IMR-90 (cell line): ENCODE measurements around the gene GLMN. TPM values are rescaled to one million over a fixed set of nuclear protein-coding genes. Genes with fewer than 3 reads are reported as not detected.

ENCODE experiments used
- ATAC-seq: fragments of 200-7000 bp; cut with Tn5 transposase; 2 replicates; pipeline ENCODE4 v1.9.1; 2020; ENCODE audit warnings: low read depth, mild to moderate bottlenecking, moderate library complexity
- BruUV-seq: library from RNA; stranded (reverse); fragments of 400-500 nt; replicated peaks from 2 replicates; lab custom pipeline; 2021; lab: Mats Ljungman, UMichigan
- CTCF ChIA-PET: fragments of 300-600 bp; formaldehyde crosslinking; extraction: SDS; loops from one replicate; lab custom pipeline; 2021; ENCODE audit warnings: antibody characterized with exemption; lab: Yijun Ruan, JAX
- POLR2A ChIA-PET: fragments of 300-600 bp; sonication (Branson Sonifier 250); formaldehyde crosslinking; loops from one replicate; lab custom pipeline; 2022; ENCODE audit warnings: antibody characterized with exemption; ENCODE audit not compliant: unreplicated experiment; lab: Charles Lee
- DNase-seq: peaks from one replicate; pipeline ENCODE4 v3.0.0; 2013
- H2AFZ ChIP-seq: replicated peaks from 2 replicates; pipeline ENCODE3; 2013; ENCODE audit warnings: low read length, mild to moderate bottlenecking; ENCODE audit not compliant: poor library complexity
- H2AK5ac ChIP-seq: 2 replicates; pipeline ENCODE4 v1.6.1; 2013; ENCODE audit warnings: low read depth, low read length, inconsistent platforms
- H2AK9ac ChIP-seq: replicated peaks from 2 replicates; pipeline ENCODE3; 2013; ENCODE audit warnings: mild to moderate bottlenecking, low read depth, low read length, moderate library complexity; ENCODE audit not compliant: poor library complexity
- H2BK120ac ChIP-seq: 2 replicates; pipeline ENCODE4 v1.6.1; 2013; ENCODE audit warnings: low read depth, low read length, inconsistent platforms
- H2BK15ac ChIP-seq: 3 replicates; pipeline ENCODE4 v1.6.1; 2013; ENCODE audit warnings: low read depth, low read length, inconsistent platforms
- H2BK20ac ChIP-seq: 2 replicates; pipeline ENCODE4 v1.6.1; 2013; ENCODE audit warnings: low read depth, mild to moderate bottlenecking, inconsistent platforms, low read length, moderate library complexity
- H2BK5ac ChIP-seq: 2 replicates; pipeline ENCODE4 v1.6.1; 2013; ENCODE audit warnings: mild to moderate bottlenecking, low read depth, low read length, inconsistent platforms; ENCODE audit not compliant: poor library complexity, severe bottlenecking
- H3K14ac ChIP-seq: replicated peaks from 2 replicates; pipeline ENCODE4 v1.6.1; 2013; ENCODE audit warnings: low read depth, low read length, inconsistent platforms
- H3K18ac ChIP-seq: 2 replicates; pipeline ENCODE4 v1.6.1; 2013; ENCODE audit warnings: low read depth, low read length, control low read depth
- H3K23ac ChIP-seq: 2 replicates; pipeline ENCODE4 v1.6.1; 2013; ENCODE audit warnings: low read depth, low read length, inconsistent platforms
- H3K27ac ChIP-seq: 2 replicates; pipeline ENCODE4 v1.5.1; 2013; ENCODE audit warnings: mild to moderate bottlenecking, control low read depth, low read length; ENCODE audit not compliant: insufficient read depth
- H3K27me3 ChIP-seq: 2 replicates; pipeline ENCODE4 v1.6.1; 2013; ENCODE audit warnings: low read length; ENCODE audit not compliant: control insufficient read depth, insufficient read depth
- H3K36me3 ChIP-seq: 2 replicates; pipeline ENCODE4 v1.6.1; 2013; ENCODE audit warnings: low read length, mixed read lengths; ENCODE audit not compliant: control insufficient read depth, insufficient read depth
- H3K4ac ChIP-seq: 2 replicates; pipeline ENCODE4 v1.6.1; 2013; ENCODE audit warnings: low read depth, low read length, inconsistent platforms
- H3K4me1 ChIP-seq: 2 replicates; pipeline ENCODE4 v1.6.1; 2013; ENCODE audit warnings: low read length, mixed read lengths; ENCODE audit not compliant: control insufficient read depth, insufficient read depth
- H3K4me2 ChIP-seq: 2 replicates; pipeline ENCODE4 v1.6.1; 2013; ENCODE audit warnings: low read depth, mild to moderate bottlenecking, control low read depth, low read length, moderate library complexity
- H3K4me3 ChIP-seq: 2 replicates; pipeline ENCODE4 v1.5.1; 2013; ENCODE audit warnings: low read depth, mild to moderate bottlenecking, control low read depth, low read length, moderate library complexity; ENCODE audit not compliant: insufficient read depth
- H3K56ac ChIP-seq: 2 replicates; pipeline ENCODE4 v1.6.1; 2013; ENCODE audit warnings: low read length, inconsistent platforms; ENCODE audit not compliant: insufficient read depth; ENCODE audit errors: extremely low read depth
- H3K79me1 ChIP-seq, 2 experiments: 2 replicates each; pipeline ENCODE4 v1.6.1; 2013; ENCODE audit warnings: low read length in 2 of 2, inconsistent platforms in 1 of 2, low read depth in 1 of 2
- H3K9ac ChIP-seq: 2 replicates; pipeline ENCODE4 v1.6.1; 2013; ENCODE audit warnings: low read depth, low read length, control low read depth
- H3K9me1 ChIP-seq: 2 replicates; pipeline ENCODE4 v1.6.1; 2013; ENCODE audit warnings: low read length, inconsistent platforms; ENCODE audit not compliant: insufficient read depth
- H3K9me3 ChIP-seq: 2 replicates; pipeline ENCODE4 v1.6.1; 2013; ENCODE audit warnings: low read length; ENCODE audit not compliant: control insufficient read depth, insufficient read depth
- H4K20me1 ChIP-seq: 2 replicates; pipeline ENCODE4 v1.6.1; 2013; ENCODE audit warnings: low read length, inconsistent platforms; ENCODE audit not compliant: insufficient read depth
- H4K5ac ChIP-seq: 2 replicates; pipeline ENCODE4 v1.6.1; 2013; ENCODE audit warnings: mild to moderate bottlenecking, low read depth, low read length, control low read depth
- H4K8ac ChIP-seq, 2 experiments: 2 replicates each; pipeline ENCODE4 v1.6.1; 2013; ENCODE audit warnings: low read depth in 2 of 2, low read length in 2 of 2, control low read depth in 1 of 2, inconsistent platforms in 1 of 2
- H4K91ac ChIP-seq: 2 replicates; pipeline ENCODE4 v1.6.1; 2013; ENCODE audit warnings: low read depth, low read length, inconsistent platforms; ENCODE audit not compliant: insufficient read depth
- MAFK ChIP-seq: IDR thresholded peaks from 2 replicates; pipeline ENCODE4 v1.6.1; 2012; ENCODE audit warnings: low read depth, low read length, improper control_type of control experiment
- WGBS, 2 experiments: methylation state at CpG; one replicate each; pipeline versions ENCODE4 v1.1.5 to v1.1.7; 2013; ENCODE audit warnings: missing lambda C conversion rate in 2 of 2; ENCODE audit not compliant: insufficient read length in 1 of 2; ENCODE audit errors: extremely low coverage in 2 of 2; 5-methylcytosine and 5-hydroxymethylcytosine counted together
- dilution Hi-C: fragments of 300-500 bp; cut with HindIII; formaldehyde crosslinking; loops from one replicate; pipeline ENCODE4 v1.14.3; 2018; ENCODE audit warnings: low sequenced_read_pairs; ENCODE audit not compliant: unreplicated experiment
- in situ Hi-C: fragments of 300-500 bp; cut with MboI; formaldehyde crosslinking; loops from 3 replicates; pipeline ENCODE4 v1.14.3; 2019; ENCODE audit warnings: low sequenced_read_pairs, inconsistent platforms, mixed read lengths
- intact Hi-C: fragments of 100-400 bp; cut with micrococcal nuclease; formaldehyde crosslinking; loops from 2 replicates; pipeline ENCODE4 v1.10.0; 2022
- polyA plus RNA-seq, 3 experiments: library from polyadenylated mRNA; depleted of rRNA; stranded (reverse); fragments of >200 nt; gene quantifications; 2 replicates each; pipeline ENCODE4 v1.2.3, GENCODE V29; 2012; ENCODE audit warnings: low replicate concordance in 1 of 3
- total RNA-seq: library from RNA; depleted of rRNA; stranded (reverse); fragments of >200 nt; gene quantifications from 2 replicates; pipeline ENCODE4 v1.2.3, GENCODE V29; 2012
- TF ChIP-seq, protein P1 (sequence below): fragments of 150-350 bp; IDR thresholded peaks from 2 replicates; pipeline ENCODE4 v1.6.1; 2017; ENCODE audit warnings: mild to moderate bottlenecking, antibody characterized with exemption, low read length, low read depth

Gene GLMN
- total and polyA plus RNA-seq, 2 of the 4 experiments (the other 2 are of a cell fraction), result 4.1 to 4.7 TPM

DNA sequence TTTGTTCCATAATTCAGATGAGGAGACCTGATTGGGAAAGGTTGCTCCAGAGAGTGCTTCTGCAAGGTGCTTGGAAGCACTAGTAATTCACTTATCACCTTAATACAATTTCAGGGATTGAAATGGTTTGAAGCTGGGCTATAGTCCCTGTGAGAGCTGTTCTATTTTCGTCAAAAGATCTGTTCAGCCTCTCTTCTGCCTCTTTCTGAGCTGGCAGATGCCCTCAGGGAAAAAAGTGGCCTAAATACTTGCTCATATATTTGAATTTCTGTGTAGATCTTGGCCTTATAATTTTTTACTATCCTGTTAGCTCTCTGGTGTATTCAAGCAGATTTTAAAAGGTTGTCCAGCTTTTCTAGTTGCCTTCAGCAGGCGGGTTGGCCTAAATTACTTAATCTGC, 58.8 kb downstream of the GLMN start:
- Histone ChIP-seq H3K9me3 (no peaks in the 10 kb centered on the region), H3K56ac (no peak overlapping the region), H3K9ac (no peak overlapping the region), H4K20me1 (no peaks in the 10 kb centered on the region), H3K14ac (no peak overlapping the region), H2AK5ac (no peak overlapping the region), H3K79me1 (no peaks in the 10 kb centered on the region), H3K4ac (no peak overlapping the region), H3K4me3 (no peak overlapping the region), H3K4me1 (no peaks in the 10 kb centered on the region), H3K9me1 (no peaks in the 10 kb centered on the region), H2BK20ac (no peak overlapping the region), H2AFZ (no peak overlapping the region), H3K4me2 (no peak overlapping the region), H4K5ac (no peak overlapping the region), H3K27me3 (no peaks in the 10 kb centered on the region), H2BK15ac (no peak overlapping the region), H3K27ac (no peak overlapping the region), H2AK9ac (no peak overlapping the region), H4K91ac (no peak overlapping the region), H3K36me3 (no peaks in the 10 kb centered on the region), H3K23ac (no peak overlapping the region), H2BK120ac (no peak overlapping the region), H4K8ac (no peak overlapping the region), H2BK5ac (no peak overlapping the region), H3K18ac (no peak overlapping the region)
- TF ChIP-seq MAFK, result no peak
- TF ChIP-seq, protein P1, sequence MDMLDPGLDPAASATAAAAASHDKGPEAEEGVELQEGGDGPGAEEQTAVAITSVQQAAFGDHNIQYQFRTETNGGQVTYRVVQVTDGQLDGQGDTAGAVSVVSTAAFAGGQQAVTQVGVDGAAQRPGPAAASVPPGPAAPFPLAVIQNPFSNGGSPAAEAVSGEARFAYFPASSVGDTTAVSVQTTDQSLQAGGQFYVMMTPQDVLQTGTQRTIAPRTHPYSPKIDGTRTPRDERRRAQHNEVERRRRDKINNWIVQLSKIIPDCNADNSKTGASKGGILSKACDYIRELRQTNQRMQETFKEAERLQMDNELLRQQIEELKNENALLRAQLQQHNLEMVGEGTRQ, result no peak
- BruUV-seq, result no TSS peak
- dilution Hi-C loops (no loop called here), in situ Hi-C loops (no loop called here), intact Hi-C loops (no loop called here)
- no peak for DNase-seq
- ATAC-seq, result no peak
- ChIA-PET CTCF (interaction anchor here (0.6 kb wide), 1 partner anchor 13 kb away, joined by 3 read pairs; no protein-coding TSS in a partner anchor), POLR2A (no interaction called here)
- no CpG with 5 or more reads among the region's 2 CpGs for WGBS, 2 experiments
